HG03108 (cell line): ENCODE data around the gene WDR75.
"Not testable (repeated sequence)": the region's sequence is repeated elsewhere in the genome, so short reads cannot be mapped to it uniquely, and the experiment has no call there.

Experiments used
- ATAC-seq: cut with Tn5 transposase; IDR thresholded peaks from one replicate; pipeline ENCODE4 v1.9.1; 2021; ENCODE audit warnings: moderate library complexity; ENCODE audit not compliant: unreplicated experiment

WDR75 gene

GRCh38 chr2:189440947-189441708, at the start of gene WDR75:
Gene WDR75, plus strand, starts transcription at chr2:189441474. Its CDS starts 19 bp downstream, at chr2:189441493.
- ATAC-seq, result peak; percentile 90

GRCh38 chr2:189393440-189394111, 47.7 kb upstream of the WDR75 start:
- no peak for ATAC-seq

- ATAC-seq, result no peak
Measured at GRCh38 chr2:189394525-189394924, 46.7 kb upstream of the WDR75 start.

GRCh38 chr2:189402932-189403331, 38.3 kb upstream of the WDR75 start:
- no peak for ATAC-seq

GRCh38 chr2:189406586-189407233, 34.6 kb upstream of the WDR75 start:
- ATAC-seq, result no peak

GRCh38 chr2:189407281-189408209, 33.7 kb upstream of the WDR75 start:
- ATAC-seq, result no peak

- ATAC-seq, result no peak
Measured at GRCh38 chr2:189408294-189408693, 33.0 kb upstream of the WDR75 start.

- no peak for ATAC-seq
Measured at GRCh38 chr2:189409131-189409530, 32.1 kb upstream of the WDR75 start.

- no peak for ATAC-seq
Measured at GRCh38 chr2:189409647-189410046, 31.6 kb upstream of the WDR75 start.

- ATAC-seq, result no peak
Measured at GRCh38 chr2:189411860-189412259, 29.4 kb upstream of the WDR75 start.

GRCh38 chr2:189412330-189412953, 28.8 kb upstream of the WDR75 start:
- no peak for ATAC-seq

- ATAC-seq, result no peak
Measured at GRCh38 chr2:189413249-189413648, 28.0 kb upstream of the WDR75 start.

GRCh38 chr2:189421644-189422043, 19.6 kb upstream of the WDR75 start:
- no peak for ATAC-seq

- ATAC-seq, result no peak
Measured at GRCh38 chr2:189424961-189425360, 16.3 kb upstream of the WDR75 start.

- no peak for ATAC-seq
Measured at GRCh38 chr2:189425676-189426075, 15.6 kb upstream of the WDR75 start.

- no peak for ATAC-seq
Measured at GRCh38 chr2:189426886-189427285, 14.4 kb upstream of the WDR75 start.

GRCh38 chr2:189427872-189428271, 13.4 kb upstream of the WDR75 start:
- ATAC-seq, result no peak

GRCh38 chr2:189430448-189430847, 10.8 kb upstream of the WDR75 start:
- not testable (repeated sequence) for ATAC-seq

GRCh38 chr2:189435803-189436202, 5.5 kb upstream of the WDR75 start:
- ATAC-seq, result not testable (repeated sequence)

GRCh38 chr2:189437926-189438325, 3.3 kb upstream of the WDR75 start:
- no peak for ATAC-seq
